ENCODE results near the gene ZNF428. TPM values are rescaled to one million over a fixed set of nuclear protein-coding genes. Genes with fewer than 3 reads are reported as not detected.
A peak's percentile ranks its signal among the peaks of the same experiment; 100 is the strongest.

ZNF428 gene
- total and polyA plus RNA-seq, 2 of the 4 experiments (the other 2 are of a cell fraction) = 9.9 to 32.3 TPM

DNA sequence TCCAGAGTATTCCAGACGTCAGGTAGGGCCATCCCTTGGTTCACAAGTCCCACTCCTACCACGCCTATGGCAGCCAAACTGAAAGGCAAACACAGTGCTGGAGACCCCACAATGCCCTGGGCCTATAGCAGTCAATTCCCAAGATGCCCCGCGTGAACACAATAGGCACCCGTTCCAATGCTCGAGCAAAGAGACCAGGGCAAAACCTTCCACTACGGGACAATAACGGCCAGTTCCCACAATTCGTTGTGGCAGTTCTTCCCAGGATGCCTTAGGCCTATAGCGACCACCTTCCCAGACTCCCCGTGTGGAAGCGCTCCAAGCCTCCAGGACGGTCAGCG lies 538 bp downstream of the ZNF428 start:
- peak overlapping the region; percentile 55; the same call in 1 of the 3 replicates for H2BK15ac ChIP-seq (ENCODE audit: low read depth, low read length)
- intact Hi-C loops (cut with micrococcal nuclease) = no loop called here
- peak; percentile 8 for DNase-seq

More for the DNA sequence above, 538 bp downstream of the ZNF428 start:
- Histone ChIP-seq H2AK5ac (ENCODE audit: low read depth, low read length) (peak overlapping the region; percentile 78), H4K5ac (ENCODE audit: low read depth, low read length) (peak overlapping the region; percentile 84), H4K8ac (ENCODE audit: low read depth in 2 of 2, low read length in 2 of 2) (peak overlapping the region; percentile 98 to 99), H3K14ac (replicated peaks; ENCODE audit: low read depth, low read length) (peak overlapping the region; percentile 95), H2BK20ac (ENCODE audit: low read depth, low read length) (no peak overlapping the region), H3K79me1 (ENCODE audit: low read depth in 1 of 2, low read length in 2 of 2) (peaks cover 33 to 63% of the 10 kb centered on the region in 2 experiments), H3K4me3 (ENCODE audit: insufficient read depth, low read depth, low read length) (peak overlapping the region; percentile 66), H3K4me2 (ENCODE audit: low read depth, low read length) (peak overlapping the region; percentile 86), H3K23ac (ENCODE audit: low read depth, low read length) (peak overlapping the region; percentile 65), H3K4me1 (ENCODE audit: control insufficient read depth, insufficient read depth, low read length) (peaks cover 6% of the 10 kb centered on the region), H4K91ac (ENCODE audit: insufficient read depth, low read depth, low read length) (peak overlapping the region; percentile 92), H3K9ac (ENCODE audit: low read depth, low read length) (peak overlapping the region; percentile 82), H3K18ac (ENCODE audit: low read depth, low read length) (peak overlapping the region; percentile 12), H3K36me3 (ENCODE audit: control insufficient read depth, insufficient read depth, low read length) (peaks cover 3% of the 10 kb centered on the region; the same call in 1 of the 2 replicates), H4K20me1 (ENCODE audit: insufficient read depth, low read length) (no peaks in the 10 kb centered on the region; the same call in 1 of the 2 replicates), H3K4ac (ENCODE audit: low read depth, low read length) (peak overlapping the region; percentile 97), H3K27me3 (ENCODE audit: control insufficient read depth, insufficient read depth, low read length) (no peaks in the 10 kb centered on the region), H3K9me1 (ENCODE audit: insufficient read depth, low read length) (peaks cover 7% of the 10 kb centered on the region), H2AK9ac (replicated peaks; ENCODE audit: low read depth, low read length, poor library complexity) (peak overlapping the region; percentile 96), H3K27ac (ENCODE audit: insufficient read depth, low read length) (peak overlapping the region; percentile 77), H2BK120ac (ENCODE audit: low read depth, low read length) (peak overlapping the region; percentile 35), H2BK5ac (ENCODE audit: low read depth, low read length, poor library complexity, severe bottlenecking) (peak overlapping the region; percentile 68), H3K56ac (ENCODE audit: extremely low read depth, insufficient read depth, low read length) (peak overlapping the region; percentile 58), H3K9me3 (ENCODE audit: control insufficient read depth, insufficient read depth, low read length) (no peaks in the 10 kb centered on the region), H2AFZ (replicated peaks; ENCODE audit: low read length, poor library complexity) (peak overlapping the region; percentile 99)
- BruUV-seq (replicated peaks) = no TSS peak
- ChIA-PET POLR2A (ENCODE audit: unreplicated experiment) (no interaction called here), CTCF (interaction anchor here (0.7 kb wide), 1 partner anchor 98 kb away, joined by 3 read pairs; no protein-coding TSS in a partner anchor)
- in situ Hi-C loops (cut with MboI; ENCODE audit: low sequenced_read_pairs) (no loop called here), dilution Hi-C loops (cut with HindIII; ENCODE audit: low sequenced_read_pairs, unreplicated experiment) (no loop called here)
- TF ChIP-seq SMC3 (IDR thresholded peaks at IDR 0.05; ENCODE audit: low read depth, low read length) = no peak
- TF ChIP-seq MXI1 (IDR thresholded peaks at IDR 0.05; ENCODE audit: borderline replicate concordance, low read depth, low read length) = no peak
- no peak for TF ChIP-seq POLR2A (IDR thresholded peaks at IDR 0.05; ENCODE audit: low read depth, low read length)
- no peak for TF ChIP-seq FOS (IDR thresholded peaks at IDR 0.05; ENCODE audit: low read depth, low read length)
- no peak for TF ChIP-seq RFX5 (IDR thresholded peaks at IDR 0.05; ENCODE audit: low read depth, low read length)
- TF ChIP-seq RAD21 (IDR thresholded peaks at IDR 0.05; ENCODE audit: low read length) = no peak
- no peak for TF ChIP-seq MAFK (IDR thresholded peaks at IDR 0.05; ENCODE audit: low read depth, low read length)
- no peak for TF ChIP-seq MAZ (IDR thresholded peaks at IDR 0.05; ENCODE audit: borderline replicate concordance, low read depth, low read length)
- no peak for TF ChIP-seq CEBPB (IDR thresholded peaks at IDR 0.05; ENCODE audit: low read depth, low read length)
- TF ChIP-seq NFE2L2 (IDR thresholded peaks at IDR 0.05; ENCODE audit: low read depth, low read length) = no peak
- TF ChIP-seq, protein P1, sequence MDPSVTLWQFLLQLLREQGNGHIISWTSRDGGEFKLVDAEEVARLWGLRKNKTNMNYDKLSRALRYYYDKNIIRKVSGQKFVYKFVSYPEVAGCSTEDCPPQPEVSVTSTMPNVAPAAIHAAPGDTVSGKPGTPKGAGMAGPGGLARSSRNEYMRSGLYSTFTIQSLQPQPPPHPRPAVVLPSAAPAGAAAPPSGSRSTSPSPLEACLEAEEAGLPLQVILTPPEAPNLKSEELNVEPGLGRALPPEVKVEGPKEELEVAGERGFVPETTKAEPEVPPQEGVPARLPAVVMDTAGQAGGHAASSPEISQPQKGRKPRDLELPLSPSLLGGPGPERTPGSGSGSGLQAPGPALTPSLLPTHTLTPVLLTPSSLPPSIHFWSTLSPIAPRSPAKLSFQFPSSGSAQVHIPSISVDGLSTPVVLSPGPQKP (IDR thresholded peaks at IDR 0.05; ENCODE audit: borderline replicate concordance, low read depth, low read length) = no peak
- TF ChIP-seq CHD1 (IDR thresholded peaks at IDR 0.05; ENCODE audit: low read depth, low read length) = no peak
- TF ChIP-seq BHLHE40 (IDR thresholded peaks at IDR 0.05; ENCODE audit: low read depth, low read length) = no peak
- TF ChIP-seq, protein P2, sequence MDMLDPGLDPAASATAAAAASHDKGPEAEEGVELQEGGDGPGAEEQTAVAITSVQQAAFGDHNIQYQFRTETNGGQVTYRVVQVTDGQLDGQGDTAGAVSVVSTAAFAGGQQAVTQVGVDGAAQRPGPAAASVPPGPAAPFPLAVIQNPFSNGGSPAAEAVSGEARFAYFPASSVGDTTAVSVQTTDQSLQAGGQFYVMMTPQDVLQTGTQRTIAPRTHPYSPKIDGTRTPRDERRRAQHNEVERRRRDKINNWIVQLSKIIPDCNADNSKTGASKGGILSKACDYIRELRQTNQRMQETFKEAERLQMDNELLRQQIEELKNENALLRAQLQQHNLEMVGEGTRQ (IDR thresholded peaks at IDR 0.05; ENCODE audit: low read depth, low read length) = no peak
- TF ChIP-seq, protein P3, sequence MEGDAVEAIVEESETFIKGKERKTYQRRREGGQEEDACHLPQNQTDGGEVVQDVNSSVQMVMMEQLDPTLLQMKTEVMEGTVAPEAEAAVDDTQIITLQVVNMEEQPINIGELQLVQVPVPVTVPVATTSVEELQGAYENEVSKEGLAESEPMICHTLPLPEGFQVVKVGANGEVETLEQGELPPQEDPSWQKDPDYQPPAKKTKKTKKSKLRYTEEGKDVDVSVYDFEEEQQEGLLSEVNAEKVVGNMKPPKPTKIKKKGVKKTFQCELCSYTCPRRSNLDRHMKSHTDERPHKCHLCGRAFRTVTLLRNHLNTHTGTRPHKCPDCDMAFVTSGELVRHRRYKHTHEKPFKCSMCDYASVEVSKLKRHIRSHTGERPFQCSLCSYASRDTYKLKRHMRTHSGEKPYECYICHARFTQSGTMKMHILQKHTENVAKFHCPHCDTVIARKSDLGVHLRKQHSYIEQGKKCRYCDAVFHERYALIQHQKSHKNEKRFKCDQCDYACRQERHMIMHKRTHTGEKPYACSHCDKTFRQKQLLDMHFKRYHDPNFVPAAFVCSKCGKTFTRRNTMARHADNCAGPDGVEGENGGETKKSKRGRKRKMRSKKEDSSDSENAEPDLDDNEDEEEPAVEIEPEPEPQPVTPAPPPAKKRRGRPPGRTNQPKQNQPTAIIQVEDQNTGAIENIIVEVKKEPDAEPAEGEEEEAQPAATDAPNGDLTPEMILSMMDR (conservative IDR thresholded peaks at IDR 0.05; ENCODE audit: low read depth, low read length) = no peak
- TF ChIP-seq RCOR1 (IDR thresholded peaks at IDR 0.05; ENCODE audit: insufficient replicate concordance, low read length) = no peak
- ATAC-seq (ENCODE audit: low read depth) = peak; percentile 28
- WGBS, 2 experiments (ENCODE audit: extremely low coverage in 2 of 2, insufficient read length in 1 of 2) = 0% methylated on average over 12 of the region's 14 CpGs; no CpG with 5 or more reads in 1 of the 2 experiments

Measured in IMR-90 (cell line).